Liver (tissue), 9 donors: ENCODE measurements around the gene PTPRN2. TPM values are rescaled to one million over a fixed set of nuclear protein-coding genes. Genes with fewer than 3 reads are reported as not detected.

Experiments
- DNase-seq: peaks from one replicate; pipeline ENCODE4 v3.0.0-alpha.2; 2017; ENCODE audit warnings: low spot score
- H3K27ac ChIP-seq, 2 donors: one replicate each; pipeline ENCODE4 v1.7.0; 2013; ENCODE audit warnings: inconsistent platforms in 2 of 2, low read length in 2 of 2, control low read depth in 1 of 2, low read depth in 1 of 2, mild to moderate bottlenecking in 1 of 2
- H3K27me3 ChIP-seq, 4 donors: one replicate each; pipeline versions ENCODE4 v1.6.1 to v1.7.0; 2013; ENCODE audit warnings: low read length in 3 of 4, inconsistent platforms in 1 of 4, mild to moderate bottlenecking in 1 of 4, moderate library complexity in 1 of 4; ENCODE audit not compliant: control insufficient read depth in 4 of 4, insufficient read depth in 4 of 4
- H3K36me3 ChIP-seq, 4 donors: one replicate each; pipeline versions ENCODE4 v1.6.1 to v1.7.0; 2013; ENCODE audit warnings: low read length in 3 of 4, mild to moderate bottlenecking in 3 of 4, low read depth in 1 of 4, moderate library complexity in 1 of 4; ENCODE audit not compliant: control insufficient read depth in 4 of 4, insufficient read depth in 3 of 4
- H3K4me1 ChIP-seq, 4 donors: one replicate each; pipeline versions ENCODE4 v1.6.1 to v1.7.0; 2013; ENCODE audit warnings: low read length in 3 of 4, mild to moderate bottlenecking in 3 of 4, moderate library complexity in 1 of 4; ENCODE audit not compliant: control insufficient read depth in 4 of 4, insufficient read depth in 4 of 4
- H3K4me3 ChIP-seq, 3 donors: one replicate each; pipeline versions ENCODE4 v1.6.1 to v1.7.0; 2013; ENCODE audit warnings: low read length in 3 of 3, control low read depth in 1 of 3, low read depth in 1 of 3, mild to moderate bottlenecking in 1 of 3
- H3K9ac ChIP-seq, 2 donors: one replicate each; pipeline ENCODE4 v1.7.0; 2013; ENCODE audit warnings: low read length in 2 of 2, mild to moderate bottlenecking in 2 of 2, moderate library complexity in 2 of 2, control low read depth in 1 of 2, low read depth in 1 of 2
- H3K9me3 ChIP-seq, 4 donors: one replicate each; pipeline versions ENCODE4 v1.6.1 to v1.7.0; 2013; ENCODE audit warnings: low read length in 3 of 4; ENCODE audit not compliant: control insufficient read depth in 4 of 4
- CTCF ChIP-seq: fragments of 150-350 bp; IDR thresholded peaks from 2 replicates; pipeline ENCODE4 v1.5.1; 2017; ENCODE audit warnings: improper control_type of control experiment, low read depth, low read length; ENCODE audit not compliant: missing input control
- EGR1 ChIP-seq, 2 donors: IDR thresholded peaks; 2 replicates each; pipeline ENCODE4 v1.6.1; 2016 to 2018; ENCODE audit warnings: antibody characterized with exemption in 2 of 2, low read depth in 2 of 2
- FOXA1 ChIP-seq: IDR thresholded peaks from 2 replicates; pipeline ENCODE4 v1.6.1; 2016; ENCODE audit warnings: antibody characterized with exemption
- FOXA2 ChIP-seq: IDR thresholded peaks from 2 replicates; pipeline ENCODE4 v1.6.1; 2016; ENCODE audit warnings: antibody characterized with exemption
- HNF4G ChIP-seq: IDR thresholded peaks from 2 replicates; pipeline ENCODE4 v1.6.1; 2016; ENCODE audit warnings: antibody characterized with exemption
- NR2F2 ChIP-seq: IDR thresholded peaks from 2 replicates; pipeline ENCODE4 v1.6.1; 2016; ENCODE audit warnings: antibody characterized with exemption
- RAD21 ChIP-seq, 2 donors: IDR thresholded peaks; 2 replicates each; pipeline ENCODE4 v1.6.1; 2016; ENCODE audit warnings: antibody characterized with exemption in 2 of 2, mild to moderate bottlenecking in 2 of 2
- REST ChIP-seq: IDR thresholded peaks from 2 replicates; pipeline ENCODE4 v1.6.1; 2016; ENCODE audit warnings: antibody characterized with exemption, mild to moderate bottlenecking
- RXRA ChIP-seq, 2 donors: IDR thresholded peaks; 2 replicates each; pipeline ENCODE4 v1.6.1; 2017 to 2018; ENCODE audit warnings: antibody characterized with exemption in 2 of 2, mild to moderate bottlenecking in 1 of 2
- SP1 ChIP-seq: IDR thresholded peaks from 2 replicates; pipeline ENCODE4 v1.6.1; 2018; ENCODE audit warnings: antibody characterized with exemption, mild to moderate bottlenecking
- TAF1 ChIP-seq: conservative IDR thresholded peaks from 2 replicates; pipeline ENCODE4 v1.6.1; 2016; ENCODE audit warnings: antibody characterized with exemption, mild to moderate bottlenecking
- YY1 ChIP-seq: IDR thresholded peaks from 2 replicates; pipeline ENCODE4 v1.6.1; 2016; ENCODE audit warnings: antibody characterized with exemption, mild to moderate bottlenecking
- ZBTB33 ChIP-seq: IDR thresholded peaks from 2 replicates; pipeline ENCODE4 v1.6.1; 2016; ENCODE audit warnings: antibody characterized with exemption
- WGBS: extraction: QIAGEN DNeasy Blood & Tissue Kit; methylation state at CpG from one replicate; pipeline ENCODE4 v1.1.7; 2013; 5-methylcytosine and 5-hydroxymethylcytosine counted together
- polyA plus RNA-seq, 2 donors: library from polyadenylated mRNA; stranded (reverse) in 1 of 2; unstranded in 1 of 2; fragments of 200-250 nt in 1 of 2; fragments of >200 nt in 1 of 2; fragmentation: Nextera tagmentation in 1 of 2; extraction: Ambion mirVana in 1 of 2; gene quantifications; one replicate each; pipeline versions ENCODE4 v1.2.1 to v1.2.3, GENCODE V29; 2013 to 2015
- total RNA-seq, 2 donors: library from RNA; depleted of rRNA; stranded (reverse); fragments of >200 nt; gene quantifications; one replicate each; pipeline ENCODE4 v1.2.3, GENCODE V29; 2014
- TF ChIP-seq, protein P1 (sequence below): IDR thresholded peaks from 2 replicates; pipeline ENCODE4 v1.6.1; 2016; ENCODE audit warnings: antibody characterized with exemption
- donor health status: healthy.
- donor health status: healthy.
- donor health status: healthy.
- donor health status: healthy.
- donor health status: healthy.

Gene PTPRN2
- total and polyA plus RNA-seq, 4 donors: 0.75 to 1.9 (median 1.1) TPM

DNA sequence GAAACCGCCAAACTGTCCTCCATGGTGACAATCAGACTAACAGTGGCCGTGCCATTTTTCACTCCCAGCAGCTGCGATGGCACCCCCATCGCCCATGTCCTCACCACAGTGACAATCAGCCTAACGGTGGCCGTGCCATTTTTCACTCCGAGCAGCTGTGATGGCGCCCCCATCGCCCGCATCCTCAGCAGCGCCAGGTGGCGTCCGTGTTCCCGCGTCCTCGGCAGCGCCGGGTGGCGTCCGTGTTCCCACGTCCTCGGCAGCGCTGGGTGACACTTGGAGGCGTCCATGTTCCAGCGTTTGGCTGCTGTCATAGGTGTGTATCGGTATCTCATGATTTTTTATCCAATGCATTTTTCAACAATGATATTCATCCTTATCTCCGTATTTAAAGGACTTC lies 267.3 kb downstream of the PTPRN2 start (continued):
- TF ChIP-seq CTCF: no peak

DNA sequence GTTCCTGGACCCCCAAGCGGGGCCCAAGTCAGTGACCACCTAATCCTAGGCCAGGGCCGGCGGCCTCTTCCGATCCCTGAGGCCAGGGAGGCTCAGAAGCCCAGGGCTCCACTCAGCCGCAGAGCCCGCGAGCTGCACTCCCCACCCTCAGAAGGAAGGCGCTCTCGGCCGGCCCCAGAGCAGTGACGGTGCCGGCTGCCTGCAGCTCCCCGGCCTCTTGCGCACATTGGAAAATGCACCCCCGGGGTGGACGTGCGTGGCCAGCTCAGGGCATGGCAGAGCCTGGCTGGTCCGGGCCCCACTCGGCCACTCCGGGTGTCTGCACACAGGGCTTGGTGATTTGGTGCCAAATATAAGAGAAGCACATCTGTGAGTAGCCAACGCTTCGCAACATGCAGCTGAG lies 269.1 kb downstream of the PTPRN2 start:
- H3K9ac ChIP-seq: no peak overlapping the region
- DNase-seq: no peak
- TF ChIP-seq SP1: no peak
- no peak for TF ChIP-seq REST
- no peak for TF ChIP-seq TAF1
- no peak for TF ChIP-seq HNF4G
- TF ChIP-seq ZBTB33: no peak
- TF ChIP-seq RAD21 (IDR thresholded peaks at IDR 0.05): no peak
- TF ChIP-seq RXRA (IDR thresholded peaks at IDR 0.05): no peak
- TF ChIP-seq YY1: no peak
- TF ChIP-seq FOXA1: no peak
- TF ChIP-seq, protein P1, sequence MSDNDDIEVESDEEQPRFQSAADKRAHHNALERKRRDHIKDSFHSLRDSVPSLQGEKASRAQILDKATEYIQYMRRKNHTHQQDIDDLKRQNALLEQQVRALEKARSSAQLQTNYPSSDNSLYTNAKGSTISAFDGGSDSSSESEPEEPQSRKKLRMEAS: no peak
- no peak for TF ChIP-seq EGR1 (IDR thresholded peaks at IDR 0.05; ENCODE audit: low read depth in 2 of 2)
- no peak for TF ChIP-seq NR2F2
- TF ChIP-seq FOXA2: no peak
- no peaks in the 10 kb centered on the region for H3K27me3 ChIP-seq
- H3K4me1 ChIP-seq: no peaks in the 10 kb centered on the region
- no peak overlapping the region for H3K4me3 ChIP-seq
- no peaks in the 10 kb centered on the region for H3K36me3 ChIP-seq
- no peak overlapping the region for H3K27ac ChIP-seq
- 78% methylated on average over 22 of the region's 22 CpGs for WGBS
- no peaks in the 10 kb centered on the region for H3K9me3 ChIP-seq
